Muscle layer of duodenum (tissue), 2 donors: ENCODE results near the gene CHST13.

Source experiments
- H3K27ac ChIP-seq: one replicate; pipeline ENCODE4 v1.7.0; 2013; ENCODE audit warnings: mild to moderate bottlenecking, low read length
- H3K27me3 ChIP-seq: one replicate; pipeline ENCODE4 v1.7.0; 2013; ENCODE audit warnings: low read depth, mild to moderate bottlenecking, control low read depth, low read length
- H3K36me3 ChIP-seq, 2 donors: one replicate each; pipeline ENCODE4 v1.7.0; 2013; ENCODE audit warnings: low read length in 2 of 2, control low read depth in 1 of 2, mild to moderate bottlenecking in 1 of 2; ENCODE audit not compliant: insufficient read depth in 2 of 2, control insufficient read depth in 1 of 2
- H3K4me1 ChIP-seq, 2 donors: one replicate each; pipeline ENCODE4 v1.7.0; 2013; ENCODE audit warnings: low read length in 2 of 2, mild to moderate bottlenecking in 2 of 2, control low read depth in 1 of 2, moderate library complexity in 1 of 2; ENCODE audit not compliant: insufficient read depth in 2 of 2, control insufficient read depth in 1 of 2
- H3K4me3 ChIP-seq, 2 donors: one replicate each; pipeline ENCODE4 v1.7.0; 2013; ENCODE audit warnings: low read length in 2 of 2, low read depth in 1 of 2, mild to moderate bottlenecking in 1 of 2
- H3K9me3 ChIP-seq, 2 donors: one replicate each; pipeline ENCODE4 v1.7.0; 2013; ENCODE audit warnings: low read length in 2 of 2, control low read depth in 1 of 2, mild to moderate bottlenecking in 1 of 2; ENCODE audit not compliant: control insufficient read depth in 1 of 2
- donor health status: healthy.

Gene CHST13

GRCh38 chr3:126554560-126555525 lies 30.9 kb downstream of the CHST13 start:
- H3K36me3 ChIP-seq, result no peaks in the 10 kb centered on the region
- no peaks in the 10 kb centered on the region for H3K27me3 ChIP-seq
- H3K4me3 ChIP-seq, result no peak overlapping the region
- no peak overlapping the region for H3K27ac ChIP-seq
- H3K4me1 ChIP-seq, result no peaks in the 10 kb centered on the region
- H3K9me3 ChIP-seq, result no peaks in the 10 kb centered on the region

- H3K36me3 ChIP-seq, result no peaks in the 10 kb centered on the region
These were observed 32.1 kb downstream of the CHST13 start for GRCh38 chr3:126555795-126556636.

GRCh38 chr3:126556637-126557414 lies 32.9 kb downstream of the CHST13 start:
- no peak overlapping the region for H3K27ac ChIP-seq
- no peaks in the 10 kb centered on the region for H3K27me3 ChIP-seq
- no peak overlapping the region for H3K4me3 ChIP-seq
- H3K9me3 ChIP-seq, result peaks cover 0 to 2% of the 10 kb centered on the region in 2 donors
- no peaks in the 10 kb centered on the region for H3K36me3 ChIP-seq
- H3K4me1 ChIP-seq, result no peaks in the 10 kb centered on the region

More at GRCh38 chr3:126555795-126556636, 32.1 kb downstream of the CHST13 start:
- H3K4me3 ChIP-seq, result no peak overlapping the region
- H3K4me1 ChIP-seq, result no peaks in the 10 kb centered on the region
- H3K27me3 ChIP-seq, result no peaks in the 10 kb centered on the region
- H3K27ac ChIP-seq, result no peak overlapping the region
- H3K9me3 ChIP-seq, result no peaks in the 10 kb centered on the region

GRCh38 chr3:126557415-126557745 lies 33.4 kb downstream of the CHST13 start:
- Histone ChIP-seq H3K27ac (no peak overlapping the region), H3K27me3 (no peaks in the 10 kb centered on the region), H3K4me3 (no peak overlapping the region), H3K4me1 (no peaks in the 10 kb centered on the region), H3K9me3 (peaks cover under 1 to 4% of the 10 kb centered on the region in 2 donors), H3K36me3 (no peaks in the 10 kb centered on the region)

- no peak overlapping the region for H3K4me3 ChIP-seq
- H3K36me3 ChIP-seq, result no peaks in the 10 kb centered on the region
- H3K9me3 ChIP-seq, result peaks cover 4% of the 10 kb centered on the region in 2 donors
- H3K27ac ChIP-seq, result no peak overlapping the region
- H3K27me3 ChIP-seq, result no peaks in the 10 kb centered on the region
- H3K4me1 ChIP-seq, result no peaks in the 10 kb centered on the region
These were observed 33.8 kb downstream of the CHST13 start for GRCh38 chr3:126557761-126558160.

- Histone ChIP-seq H3K36me3 (no peaks in the 10 kb centered on the region), H3K4me3 (no peak within 1 kb of the TSS), H3K27ac (no peak within 1 kb of the TSS), H3K27me3 (no peaks in the 10 kb centered on the region), H3K4me1 (no peaks in the 10 kb centered on the region), H3K9me3 (peaks cover 4 to 5% of the 10 kb centered on the region in 2 donors)
These were observed 34.5 kb downstream of the CHST13 start, which contains the start of gene C3orf22 for GRCh38 chr3:126558336-126559071. TSS of gene C3orf22 (minus strand) at chr3:126558932. CDS start at chr3:126553390, 5,542 bp downstream.

- H3K27ac ChIP-seq, result no peak overlapping the region
- H3K36me3 ChIP-seq, result no peaks in the 10 kb centered on the region
- H3K27me3 ChIP-seq, result no peaks in the 10 kb centered on the region
- peaks cover 4 to 5% of the 10 kb centered on the region in 2 donors for H3K9me3 ChIP-seq
- H3K4me3 ChIP-seq, result no peak overlapping the region
- no peaks in the 10 kb centered on the region for H3K4me1 ChIP-seq
These were observed 38.9 kb downstream of the CHST13 start for GRCh38 chr3:126562737-126563276.

GRCh38 chr3:126567696-126568438 lies 43.9 kb downstream of the CHST13 start:
- no peak overlapping the region for H3K4me3 ChIP-seq
- no peak overlapping the region for H3K27ac ChIP-seq
- no peaks in the 10 kb centered on the region for H3K9me3 ChIP-seq
- no peaks in the 10 kb centered on the region for H3K4me1 ChIP-seq
- H3K27me3 ChIP-seq, result no peaks in the 10 kb centered on the region
- H3K36me3 ChIP-seq, result no peaks in the 10 kb centered on the region

GRCh38 chr3:126568776-126569342 lies 44.9 kb downstream of the CHST13 start:
- Histone ChIP-seq H3K27ac (no peak overlapping the region), H3K36me3 (no peaks in the 10 kb centered on the region), H3K4me1 (no peaks in the 10 kb centered on the region), H3K4me3 (no peak overlapping the region), H3K27me3 (no peaks in the 10 kb centered on the region), H3K9me3 (no peaks in the 10 kb centered on the region)
